ENCODE measurements around the gene SMIM38.

The SMIM38 gene

GRCh38 chr11:69111624-69112542 is 43.9 kb upstream of the SMIM38 start:
- DNase-seq (ENCODE audit: low spot score): no peak
- no peak for TF ChIP-seq CTCF (IDR thresholded peaks at IDR 0.05; ENCODE audit: extremely low read depth, missing control alignments)

GRCh38 chr11:69113226-69113625 is 42.5 kb upstream of the SMIM38 start:
- no peak for DNase-seq (ENCODE audit: low spot score)
- TF ChIP-seq CTCF (IDR thresholded peaks at IDR 0.05; ENCODE audit: extremely low read depth, missing control alignments): no peak

- TF ChIP-seq CTCF (IDR thresholded peaks at IDR 0.05; ENCODE audit: extremely low read depth, missing control alignments): no peak
- no peak for DNase-seq (ENCODE audit: low spot score)
Measured at GRCh38 chr11:69113646-69114340, 41.9 kb upstream of the SMIM38 start.

GRCh38 chr11:69114362-69114761 is 41.4 kb upstream of the SMIM38 start:
- no peak for TF ChIP-seq CTCF (IDR thresholded peaks at IDR 0.05; ENCODE audit: extremely low read depth, missing control alignments)
- no peak for DNase-seq (ENCODE audit: low spot score)

- no peak for TF ChIP-seq CTCF (IDR thresholded peaks at IDR 0.05; ENCODE audit: extremely low read depth, missing control alignments)
- no peak for DNase-seq (ENCODE audit: low spot score)
Measured at GRCh38 chr11:69114811-69115523, 40.8 kb upstream of the SMIM38 start.

- TF ChIP-seq CTCF (IDR thresholded peaks at IDR 0.05; ENCODE audit: extremely low read depth, missing control alignments): no peak
- DNase-seq (ENCODE audit: low spot score): no peak
Measured at GRCh38 chr11:69115586-69116560, 39.9 kb upstream of the SMIM38 start.
